ENCODE measurements around the gene RSAD2.
"Not testable (repeated sequence)": the region's sequence is repeated elsewhere in the genome, so short reads cannot be mapped to it uniquely, and the experiment has no call there.

The RSAD2 gene

DNA sequence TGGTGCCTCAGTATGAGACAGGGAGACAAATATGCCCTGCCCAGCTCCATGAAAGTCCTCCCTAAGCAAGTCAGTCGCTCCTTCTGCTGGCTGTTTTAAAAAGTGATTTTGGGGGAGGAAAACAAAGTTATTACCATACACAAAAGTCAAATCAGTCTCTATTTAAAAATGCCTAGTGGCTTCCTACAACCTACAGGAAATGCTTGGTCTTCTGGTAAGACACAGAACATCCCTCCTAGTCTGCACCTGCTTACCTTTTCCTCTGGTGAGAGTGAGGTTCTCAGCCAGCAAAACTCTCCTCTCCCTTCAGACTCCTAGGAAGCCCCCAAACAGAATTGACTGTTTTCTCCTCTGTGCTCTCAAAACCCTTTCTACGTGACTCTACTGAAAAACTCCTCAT is 25.4 kb upstream of the RSAD2 start:
- Histone ChIP-seq H3K27ac (no peak overlapping the region), H3K4me3 (no peak overlapping the region)
- no peak for TF ChIP-seq CTCF (IDR thresholded peaks at IDR 0.05)
- no peak for DNase-seq (ENCODE audit: low spot score)

- H3K4me3 ChIP-seq: no peak overlapping the region
Measured at GRCh38 chr2:6854416-6854815, 23.2 kb upstream of the RSAD2 start.

GRCh38 chr2:6855860-6856547 is 21.6 kb upstream of the RSAD2 start:
- Histone ChIP-seq H3K27ac (no peak overlapping the region), H3K4me3 (no peak overlapping the region)
- TF ChIP-seq CTCF (IDR thresholded peaks at IDR 0.05): no peak
- no peak for DNase-seq (ENCODE audit: low spot score)

More at GRCh38 chr2:6854416-6854815, 23.2 kb upstream of the RSAD2 start:
- H3K27ac ChIP-seq: no peak overlapping the region
- no peak for TF ChIP-seq CTCF (IDR thresholded peaks at IDR 0.05)
- DNase-seq (ENCODE audit: low spot score): no peak

GRCh38 chr2:6856548-6856920 is 21.0 kb upstream of the RSAD2 start:
- H3K4me3 ChIP-seq: no peak overlapping the region
- no peak for DNase-seq (ENCODE audit: low spot score)
- H3K27ac ChIP-seq: no peak overlapping the region
- no peak for TF ChIP-seq CTCF (IDR thresholded peaks at IDR 0.05)

DNA sequence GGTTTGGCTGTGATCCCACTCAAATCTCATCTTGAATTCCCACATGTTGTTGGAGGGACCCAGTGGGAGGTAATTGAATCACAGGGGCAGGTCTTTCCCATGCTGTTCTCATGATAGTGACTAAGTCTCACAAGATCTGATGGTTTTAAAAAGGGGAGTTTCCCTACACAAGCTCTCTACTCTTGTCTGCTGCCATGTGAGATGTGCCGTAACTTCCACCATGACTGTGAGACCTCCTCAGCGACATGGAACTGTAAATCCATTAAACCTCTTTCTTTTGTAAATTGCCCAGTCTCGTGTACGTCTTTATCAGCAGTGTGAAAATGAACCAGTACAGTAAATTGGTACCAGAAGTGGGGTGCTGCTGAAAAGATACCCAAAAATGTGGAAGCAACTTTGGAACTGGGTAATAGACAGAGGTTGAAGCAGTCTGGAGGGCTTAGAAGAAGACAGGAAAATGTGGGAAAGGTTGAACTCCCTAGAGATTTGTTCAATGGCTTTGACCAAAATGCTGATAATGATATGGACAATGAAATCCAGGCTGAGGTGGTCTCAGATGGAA is 19.0 kb upstream of the RSAD2 start:
- H3K27ac ChIP-seq; H3K4me3 ChIP-seq; DNase-seq (ENCODE audit: low spot score): not testable (repeated sequence)

DNA sequence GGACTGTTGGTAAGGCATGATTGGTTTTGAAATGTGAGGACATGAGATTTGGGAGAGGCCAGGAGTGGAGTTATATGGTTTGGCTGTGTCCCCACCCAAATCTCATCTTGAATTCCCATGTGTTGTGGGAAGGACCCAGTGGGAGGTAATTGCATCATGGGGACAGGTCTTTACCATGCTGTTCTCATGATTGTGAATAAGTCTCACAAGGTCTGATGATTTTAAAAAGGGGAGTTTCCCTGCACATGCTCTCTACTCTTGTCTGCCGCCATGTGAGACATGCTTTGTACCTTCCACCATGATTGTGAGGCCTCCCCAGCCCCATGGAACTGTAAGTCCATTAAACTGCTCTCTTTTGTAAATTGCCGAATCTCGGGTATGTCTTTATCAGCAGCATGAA is 17.3 kb upstream of the RSAD2 start:
- H3K27ac ChIP-seq: no peak overlapping the region
- H3K4me3 ChIP-seq: no peak overlapping the region
- TF ChIP-seq CTCF (IDR thresholded peaks at IDR 0.05): no peak
- DNase-seq (ENCODE audit: low spot score): no peak

- Histone ChIP-seq H3K4me3 (no peak overlapping the region), H3K27ac (no peak overlapping the region)
- DNase-seq (ENCODE audit: low spot score): no peak
- TF ChIP-seq CTCF (IDR thresholded peaks at IDR 0.05): no peak
Measured at GRCh38 chr2:6863792-6864191, 13.8 kb upstream of the RSAD2 start.

All from coronary artery (tissue), 2 donors.